ENCODE measurements around the gene GABPA. TPM values are rescaled to one million over a fixed set of nuclear protein-coding genes. Genes with fewer than 3 reads are reported as not detected.

Gene GABPA
- polyA plus RNA-seq, 1 of the 3 experiments (the other 2 are of a cell fraction) = 6.2 TPM

- Histone ChIP-seq H2AFZ (ENCODE audit: low read depth) (no peak overlapping the region), H3K79me2 (ENCODE audit: insufficient read depth) (no peaks in the 10 kb centered on the region), H3K4me2 (no peak overlapping the region), H3K4me1 (ENCODE audit: control insufficient read depth in 1 of 2, insufficient read depth in 2 of 2, low read depth in 1 of 2, low read length in 1 of 2) (no peaks in the 10 kb centered on the region), H3K9ac (no peak overlapping the region), H3K27ac (ENCODE audit: low read depth in 2 of 2, low read length in 1 of 2) (no peak overlapping the region), H3K4me3 (ENCODE audit: low read depth in 2 of 2, low read length in 1 of 2) (no peak overlapping the region), H3K36me3 (replicated peaks in 1 of 2; ENCODE audit: control insufficient read depth in 1 of 2, insufficient read depth in 2 of 2, low read length in 1 of 2) (no peaks in the 10 kb centered on the region), H3F3A (replicated peaks; ENCODE audit: insufficient read depth) (no peaks in the 10 kb centered on the region), H3K27me3 (ENCODE audit: insufficient read depth) (no peaks in the 10 kb centered on the region), H3K9me2 (no peaks in the 10 kb centered on the region), H4K20me1 (ENCODE audit: insufficient read depth) (no peaks in the 10 kb centered on the region), H3K9me3 (no peaks in the 10 kb centered on the region)
- DNase-seq = no peak
- TF ChIP-seq RFX5 (IDR thresholded peaks at IDR 0.05; ENCODE audit: low read length) (no peak), EZH2phosphoT487 (IDR thresholded peaks at IDR 0.05; ENCODE audit: borderline replicate concordance, low read depth) (no peak), NRF1 (IDR thresholded peaks at IDR 0.05; ENCODE audit: low read depth, low read length) (no peak), MEF2A (IDR thresholded peaks at IDR 0.05; ENCODE audit: borderline replicate concordance, low read depth) (no peak), TCF12 (IDR thresholded peaks at IDR 0.05) (no peak), USF1 (IDR thresholded peaks at IDR 0.05; ENCODE audit: borderline replicate concordance, low read depth) (no peak), GABPA (IDR thresholded peaks at IDR 0.05; ENCODE audit: low read depth) (no peak), CTCF (IDR thresholded peaks at IDR 0.05) (no peak), RAD21 (IDR thresholded peaks at IDR 0.05; ENCODE audit: low read length) (no peak), GATA2 (CRISPR knock-in tag; IDR thresholded peaks at IDR 0.05) (no peak), REST (IDR thresholded peaks at IDR 0.05; ENCODE audit: low read depth, low read length) (no peak), YY1 (IDR thresholded peaks at IDR 0.05; ENCODE audit: low read depth) (no peak), RCOR1 (IDR thresholded peaks at IDR 0.05; ENCODE audit: low read length) (no peak)
- 57% methylated on average over 4 of the region's 4 CpGs for WGBS (ENCODE audit: low lambda C conversion rate)
- CTCF ChIA-PET = no interaction called here
- POLR2A ChIA-PET = no interaction called here
Observed at GRCh38 chr21:25806060-25806459, 71.3 kb downstream of the GABPA start.

All from SK-N-SH (cell line).